Keratinocyte (primary cell): ENCODE results near the gene NECTIN1. TPM values are rescaled to one million over a fixed set of nuclear protein-coding genes. Genes with fewer than 3 reads are reported as not detected.
A peak's percentile ranks its signal among the peaks of the same experiment; 100 is the strongest.

ENCODE experiments used
- DNase-seq: peaks from one replicate; pipeline ENCODE4 v3.0.0-alpha.2; 2011; ENCODE audit warnings: low read depth, missing footprints, low spot score
- FAIRE-seq: peaks from 2 replicates; lab custom pipeline; 2011; peaks lifted over from hg19 to GRCh38; lab: Jason Lieb, UNC
- H2AFZ ChIP-seq: 2 replicates; pipeline ENCODE4 v1.6.0; 2012; ENCODE audit warnings: low read length, control low read depth, inconsistent platforms; ENCODE audit not compliant: control insufficient read depth
- H3K27ac ChIP-seq: 2 replicates; pipeline ENCODE4 v1.5.1; 2011; ENCODE audit warnings: low read length; ENCODE audit not compliant: control insufficient read depth, insufficient read depth
- H3K27me3 ChIP-seq: 3 replicates; pipeline ENCODE4 v1.6.0; 2011; ENCODE audit warnings: low read length; ENCODE audit not compliant: control insufficient read depth, insufficient read depth; ENCODE audit errors: extremely low read depth
- H3K36me3 ChIP-seq, 2 experiments: 2 replicates in 1 of 2; 3 replicates in 1 of 2; pipeline ENCODE4 v1.5.1; 2011; ENCODE audit warnings: low read length in 2 of 2, mild to moderate bottlenecking in 1 of 2; ENCODE audit not compliant: control insufficient read depth in 2 of 2, insufficient read depth in 2 of 2; ENCODE audit errors: extremely low read depth in 1 of 2
- H3K4me1 ChIP-seq: 3 replicates; pipeline ENCODE4 v1.5.1; 2011; ENCODE audit warnings: low read length; ENCODE audit not compliant: control insufficient read depth, insufficient read depth; ENCODE audit errors: extremely low read depth
- H3K4me2 ChIP-seq: 3 replicates; pipeline ENCODE4 v1.6.0; 2011; ENCODE audit warnings: low read depth, low read length; ENCODE audit not compliant: control insufficient read depth, insufficient read depth; ENCODE audit errors: extremely low read depth
- H3K4me3 ChIP-seq, 3 experiments: fragments of 200-600 bp in 1 of 3; sonication (generic) in 1 of 3; 2 replicates in 2 of 3; 3 replicates in 1 of 3; pipeline ENCODE4 v1.5.1; 2011 to 2016; ENCODE audit warnings: low read length in 3 of 3, mild to moderate bottlenecking in 3 of 3, control low read depth in 2 of 3, inconsistent platforms in 1 of 3, low read depth in 1 of 3, mixed read lengths in 1 of 3, mixed run types in 1 of 3, moderate library complexity in 1 of 3; ENCODE audit not compliant: control insufficient read depth in 2 of 3, insufficient read depth in 2 of 3; ENCODE audit errors: extremely low read depth in 1 of 3
- H3K79me2 ChIP-seq: 2 replicates; pipeline ENCODE4 v1.6.0; 2012; ENCODE audit warnings: low read length; ENCODE audit not compliant: control insufficient read depth, insufficient read depth
- H3K9ac ChIP-seq: 3 replicates; pipeline ENCODE4 v1.6.0; 2011; ENCODE audit warnings: low read length; ENCODE audit not compliant: control insufficient read depth, insufficient read depth; ENCODE audit errors: extremely low read depth
- H3K9me1 ChIP-seq: 3 replicates; pipeline ENCODE4 v1.6.0; 2011; ENCODE audit warnings: low read length; ENCODE audit not compliant: control insufficient read depth, insufficient read depth; ENCODE audit errors: extremely low read depth
- H3K9me3 ChIP-seq: 2 replicates; pipeline ENCODE4 v1.5.1; 2012; ENCODE audit warnings: low read depth, low read length; ENCODE audit not compliant: control insufficient read depth
- H4K20me1 ChIP-seq: 3 replicates; pipeline ENCODE4 v1.6.0; 2011; ENCODE audit warnings: low read length; ENCODE audit not compliant: control insufficient read depth, insufficient read depth; ENCODE audit errors: extremely low read depth
- CTCF ChIP-seq, 3 experiments: IDR thresholded peaks in 1 of 3; conservative IDR thresholded peaks in 1 of 3; optimal IDR thresholded peaks in 1 of 3; 2 replicates in 2 of 3; 3 replicates in 1 of 3; pipeline versions ENCODE3 to v1.5.1; 2011; ENCODE audit warnings: low read length in 3 of 3, mild to moderate bottlenecking in 3 of 3, moderate library complexity in 2 of 3, control low read depth in 1 of 3, inconsistent platforms in 1 of 3; ENCODE audit not compliant: insufficient read depth in 2 of 3; ENCODE audit errors: extremely low read depth in 1 of 3
- EZH2 ChIP-seq: IDR thresholded peaks from one replicate; pipeline ENCODE4 v1.6.1; 2012; ENCODE audit warnings: inconsistent platforms, mild to moderate bottlenecking, low read length, moderate library complexity
- dilution Hi-C: fragments of 300-500 bp; cut with MboI; formaldehyde crosslinking; loops from one replicate; pipeline ENCODE4 v1.7.0; 2020; ENCODE audit warnings: low sequenced_read_pairs; ENCODE audit not compliant: extremely low pct_ligation_motif_present
- polyA plus RNA-seq, 5 experiments: library from polyadenylated mRNA; depleted of rRNA in 3 of 5; stranded (reverse) in 3 of 5; stranded (forward) in 1 of 5; unstranded in 1 of 5; fragments of >200 nt; gene quantifications; 1 replicate in 1 of 5; 2 replicates in 3 of 5; 3 replicates in 1 of 5; pipeline versions ENCODE4 v1.2.1 to v1.2.3, GENCODE V29; 2011 to 2012; ENCODE audit warnings: missing spikeins in 2 of 5, low read depth in 1 of 5, low replicate concordance in 1 of 5

NECTIN1 gene
- polyA plus RNA-seq, 1 donor (not counting 4 experiments of a cell fraction or from before 2014, with no cell fraction given): 37.5 TPM

- no peak overlapping the region for H3K27ac ChIP-seq
- no peak for FAIRE-seq
These were observed 136.4 kb downstream of the NECTIN1 start for GRCh38 chr11:119592642-119593041.

GRCh38 chr11:119591836-119592310 lies 137.1 kb downstream of the NECTIN1 start:
- H3K9me1 ChIP-seq: no peaks in the 10 kb centered on the region
- H3K9ac ChIP-seq: no peak overlapping the region
- no peaks in the 10 kb centered on the region for H3K79me2 ChIP-seq
- H3K4me3 ChIP-seq: peak overlapping the region in 1 of 3 experiments; percentile 23
- no peaks in the 10 kb centered on the region for H4K20me1 ChIP-seq
- DNase-seq (no peak), FAIRE-seq (peak; percentile 26)
- H3K4me2 ChIP-seq: peak overlapping the region; percentile 47
- no peaks in the 10 kb centered on the region for H3K27me3 ChIP-seq
- H3K4me1 ChIP-seq: peaks cover 25% of the 10 kb centered on the region
- no peaks in the 10 kb centered on the region for H3K9me3 ChIP-seq
- dilution Hi-C loops: no loop called here
- peak overlapping the region; percentile 68 for H2AFZ ChIP-seq
- peak overlapping the region; percentile 76 for H3K27ac ChIP-seq
- TF ChIP-seq EZH2 (no peak), CTCF (optimal IDR thresholded peaks at IDR 0.05 in 1 of 3, IDR thresholded peaks at IDR 0.05 in 1 of 3, conservative IDR thresholded peaks at IDR 0.05 in 1 of 3; ENCODE audit: extremely low read depth in 1 of 3, insufficient read depth in 2 of 3, low read length in 3 of 3) (no peak)
- no peaks in the 10 kb centered on the region for H3K36me3 ChIP-seq

More at GRCh38 chr11:119592642-119593041, 136.4 kb downstream of the NECTIN1 start:
- TF ChIP-seq CTCF (optimal IDR thresholded peaks at IDR 0.05 in 1 of 3, IDR thresholded peaks at IDR 0.05 in 1 of 3, conservative IDR thresholded peaks at IDR 0.05 in 1 of 3; ENCODE audit: extremely low read depth in 1 of 3, insufficient read depth in 2 of 3, low read length in 3 of 3) (no peak), EZH2 (no peak)
- Histone ChIP-seq H4K20me1 (no peaks in the 10 kb centered on the region), H3K27me3 (no peaks in the 10 kb centered on the region), H3K79me2 (no peaks in the 10 kb centered on the region), H2AFZ (no peak overlapping the region), H3K9ac (no peak overlapping the region), H3K9me1 (no peaks in the 10 kb centered on the region), H3K4me2 (no peak overlapping the region), H3K4me1 (peaks cover 25% of the 10 kb centered on the region), H3K9me3 (no peaks in the 10 kb centered on the region), H3K4me3 (no peak overlapping the region), H3K36me3 (no peaks in the 10 kb centered on the region)
- DNase-seq: no peak
- dilution Hi-C loops: no loop called here
